Measurements from ENCODE around the gene MPP1. TPM values are rescaled to one million over a fixed set of nuclear protein-coding genes. Genes with fewer than 3 reads are reported as not detected.
A peak's percentile ranks its signal among the peaks of the same experiment; 100 is the strongest.
"Not testable (repeated sequence)": the region's sequence is repeated elsewhere in the genome, so short reads cannot be mapped to it uniquely, and the experiment has no call there.

MPP1 gene
- 10 to 100 TPM; 16.2 to 17.9 TPM for total RNA-seq

- H3K27ac Mint-ChIP-seq = peak within 1 kb of the TSS; percentile 74
- H3K9me3 Mint-ChIP-seq = peaks cover 2% of the 10 kb centered on the region
- peaks cover 36% of the 10 kb centered on the region for H3K4me1 Mint-ChIP-seq
- H3K4me3 Mint-ChIP-seq = peak within 1 kb of the TSS; percentile 84
- DNase-seq = peak; percentile 80
- H3K27me3 Mint-ChIP-seq = peaks cover 3% of the 10 kb centered on the region
- H3K36me3 Mint-ChIP-seq = no peaks in the 10 kb centered on the region
Observed at GRCh38 chrX:154804957-154805695, at the start of gene MPP1. TSS of gene MPP1 (minus strand) at chrX:154805485. CDS start at chrX:154805373, 112 bp downstream.

- H3K4me3 Mint-ChIP-seq = no peak overlapping the region
- H3K4me1 Mint-ChIP-seq = no peaks in the 10 kb centered on the region
- no peaks in the 10 kb centered on the region for H3K9me3 Mint-ChIP-seq
- no peaks in the 10 kb centered on the region for H3K27me3 Mint-ChIP-seq
- peaks cover 3% of the 10 kb centered on the region for H3K36me3 Mint-ChIP-seq
- H3K27ac Mint-ChIP-seq = no peak overlapping the region
- DNase-seq = no peak
Observed at GRCh38 chrX:154850957-154851611, 45.8 kb upstream of the MPP1 start.

- Mint-ChIP-seq H3K4me3 (no peak overlapping the region), H3K4me1 (no peaks in the 10 kb centered on the region), H3K27ac (no peak overlapping the region), H3K9me3 (no peaks in the 10 kb centered on the region), H3K36me3 (no peaks in the 10 kb centered on the region), H3K27me3 (no peaks in the 10 kb centered on the region)
- no peak for DNase-seq
Observed at GRCh38 chrX:154840856-154841255, 35.6 kb upstream of the MPP1 start.

DNA sequence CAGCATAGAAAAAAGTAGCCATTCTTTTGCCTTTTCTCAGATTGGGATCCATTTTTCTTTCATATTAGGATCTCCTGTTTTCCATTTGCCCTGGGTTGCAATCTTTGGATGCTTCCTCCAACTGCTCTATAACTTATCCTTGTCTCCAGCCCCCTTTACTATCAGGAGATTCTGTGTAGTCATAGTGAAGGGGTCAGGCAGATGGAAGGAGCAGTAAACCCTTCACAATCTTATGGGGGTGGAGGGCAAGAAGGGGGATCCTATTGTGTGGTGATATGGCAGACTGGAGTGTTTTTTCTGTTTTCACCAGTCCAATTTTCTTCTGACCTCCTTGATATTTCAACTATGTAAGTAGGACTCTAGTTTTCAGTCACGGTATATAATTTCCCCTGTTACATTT lies 30.9 kb upstream of the MPP1 start:
- DNase-seq = no peak
- Mint-ChIP-seq H3K36me3 (no peaks in the 10 kb centered on the region), H3K27ac (no peak overlapping the region), H3K9me3 (no peaks in the 10 kb centered on the region), H3K4me1 (no peaks in the 10 kb centered on the region), H3K27me3 (no peaks in the 10 kb centered on the region), H3K4me3 (no peak overlapping the region)

- Mint-ChIP-seq H3K9me3 (no peaks in the 10 kb centered on the region), H3K4me1 (peaks cover 5% of the 10 kb centered on the region), H3K27ac (no peak within 1 kb of the TSS), H3K27me3 (peaks cover 5% of the 10 kb centered on the region), H3K4me3 (no peak within 1 kb of the TSS), H3K36me3 (no peaks in the 10 kb centered on the region)
- no peak for DNase-seq
Observed at GRCh38 chrX:154834562-154834961, 29.3 kb upstream of the MPP1 start, which contains the start of gene SMIM9. TSS of gene SMIM9 (minus strand) at chrX:154834662. CDS start at chrX:154830856, 3,806 bp downstream.

- peaks cover 5% of the 10 kb centered on the region for H3K27me3 Mint-ChIP-seq
- no peak overlapping the region for H3K27ac Mint-ChIP-seq
- peaks cover 10% of the 10 kb centered on the region for H3K4me1 Mint-ChIP-seq
- no peak overlapping the region for H3K4me3 Mint-ChIP-seq
- H3K9me3 Mint-ChIP-seq = no peaks in the 10 kb centered on the region
- H3K36me3 Mint-ChIP-seq = no peaks in the 10 kb centered on the region
- DNase-seq = no peak
Observed at GRCh38 chrX:154833746-154834274, 28.5 kb upstream of the MPP1 start.

- Mint-ChIP-seq H3K4me1 (peaks cover 22% of the 10 kb centered on the region), H3K27me3 (peaks cover 5% of the 10 kb centered on the region), H3K27ac (no peak overlapping the region), H3K9me3 (no peaks in the 10 kb centered on the region), H3K36me3 (no peaks in the 10 kb centered on the region), H3K4me3 (no peak overlapping the region)
- DNase-seq = no peak
Observed at GRCh38 chrX:154829926-154830442, 24.7 kb upstream of the MPP1 start.

DNA sequence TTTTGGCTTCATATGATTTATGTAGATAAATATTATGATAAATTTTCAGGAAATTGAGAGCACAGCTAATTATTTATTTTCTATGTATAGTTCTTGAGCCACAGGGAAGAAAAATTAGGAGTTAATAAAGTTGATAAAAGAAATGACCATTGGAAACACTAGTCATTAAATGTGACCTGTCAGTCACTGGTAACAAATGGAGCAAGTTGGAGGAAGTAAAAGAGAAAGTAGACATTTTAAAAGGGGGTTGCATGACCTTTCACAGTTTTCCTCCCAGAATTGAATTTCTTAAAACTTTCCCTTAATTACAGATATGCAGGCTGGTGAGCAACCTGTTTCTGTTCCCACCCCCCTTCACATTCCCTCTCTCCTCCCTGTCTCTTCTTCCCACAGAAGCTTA lies 23.8 kb upstream of the MPP1 start:
- no peak for DNase-seq
- H3K9me3 Mint-ChIP-seq = no peaks in the 10 kb centered on the region
- no peak overlapping the region for H3K4me3 Mint-ChIP-seq
- H3K36me3 Mint-ChIP-seq = no peaks in the 10 kb centered on the region
- peaks cover 5% of the 10 kb centered on the region for H3K27me3 Mint-ChIP-seq
- peaks cover 22% of the 10 kb centered on the region for H3K4me1 Mint-ChIP-seq
- peak overlapping the region; percentile 78 for H3K27ac Mint-ChIP-seq

DNA sequence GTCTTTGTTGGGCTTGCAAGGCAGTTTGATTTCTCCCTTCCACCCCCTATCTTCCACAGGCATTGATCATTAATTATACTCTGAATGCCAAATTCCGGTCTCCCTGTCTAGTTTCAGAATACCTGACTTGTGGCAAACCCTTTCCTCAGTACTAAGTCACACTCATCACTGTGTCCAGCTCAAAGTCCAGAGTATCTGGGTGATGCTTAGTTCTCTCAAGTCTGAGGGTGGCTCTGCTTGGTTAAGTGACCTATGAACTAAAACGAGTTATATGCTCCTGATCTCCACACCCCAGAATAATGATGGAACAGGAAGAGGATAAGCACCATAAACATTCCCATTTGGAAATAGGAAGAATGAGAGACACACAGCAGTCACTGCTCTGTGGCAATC lies 22.7 kb upstream of the MPP1 start:
- H3K9me3 Mint-ChIP-seq = no peaks in the 10 kb centered on the region
- H3K27ac Mint-ChIP-seq = peak overlapping the region; percentile 22
- no peak for DNase-seq
- no peaks in the 10 kb centered on the region for H3K36me3 Mint-ChIP-seq
- H3K27me3 Mint-ChIP-seq = peaks cover 5% of the 10 kb centered on the region
- peaks cover 22% of the 10 kb centered on the region for H3K4me1 Mint-ChIP-seq
- H3K4me3 Mint-ChIP-seq = no peak overlapping the region

DNA sequence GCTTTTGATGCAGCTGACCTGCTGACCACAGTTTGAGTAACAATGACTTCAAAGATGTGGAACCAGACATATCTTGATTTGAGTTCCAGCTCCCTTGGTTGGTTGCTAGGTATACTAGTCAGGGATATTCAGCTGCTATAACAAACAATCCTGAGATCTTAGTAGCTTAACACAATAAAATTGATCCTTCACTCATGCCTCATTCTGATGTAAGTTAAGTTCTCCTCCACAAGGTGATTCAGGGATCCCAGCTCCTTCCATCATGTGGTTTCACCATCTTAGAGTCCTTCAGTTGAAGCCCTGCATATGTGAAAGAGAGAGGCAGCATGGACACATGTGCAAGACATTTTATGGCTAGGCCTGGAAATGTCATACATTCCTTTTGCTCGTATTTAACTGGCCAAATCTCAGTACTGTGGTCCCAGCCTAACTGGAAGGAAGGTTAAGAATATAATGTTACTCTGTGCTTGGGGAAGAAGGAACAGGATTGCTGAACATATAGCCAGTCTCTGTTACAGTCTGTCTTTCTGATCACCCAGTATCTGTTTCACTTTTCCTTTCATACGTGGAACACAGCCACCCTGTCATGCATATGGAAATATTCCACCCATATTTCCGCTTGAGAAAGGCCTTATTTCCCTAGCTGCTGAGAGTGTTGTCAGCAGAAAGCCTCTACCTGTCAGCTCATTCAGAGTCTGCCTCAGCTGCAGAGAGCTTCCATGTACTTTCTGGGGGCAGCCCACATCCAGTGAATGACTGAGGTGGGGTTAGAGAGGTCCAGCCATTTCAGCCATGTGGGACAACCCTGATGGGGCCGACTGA lies 22.1 kb upstream of the MPP1 start:
- DNase-seq = no peak
- Mint-ChIP-seq H3K27ac (peak overlapping the region; percentile 22), H3K9me3 (no peaks in the 10 kb centered on the region), H3K4me1 (peaks cover 22% of the 10 kb centered on the region), H3K27me3 (peaks cover 5% of the 10 kb centered on the region), H3K4me3 (no peak overlapping the region), H3K36me3 (no peaks in the 10 kb centered on the region)

GRCh38 chrX:154825586-154825985 lies 20.3 kb upstream of the MPP1 start:
- H3K27ac Mint-ChIP-seq, H3K36me3 Mint-ChIP-seq, DNase-seq, H3K4me3 Mint-ChIP-seq, H3K9me3 Mint-ChIP-seq, H3K27me3 Mint-ChIP-seq: not testable (repeated sequence)
- peaks cover 22% of the 10 kb centered on the region for H3K4me1 Mint-ChIP-seq

DNA sequence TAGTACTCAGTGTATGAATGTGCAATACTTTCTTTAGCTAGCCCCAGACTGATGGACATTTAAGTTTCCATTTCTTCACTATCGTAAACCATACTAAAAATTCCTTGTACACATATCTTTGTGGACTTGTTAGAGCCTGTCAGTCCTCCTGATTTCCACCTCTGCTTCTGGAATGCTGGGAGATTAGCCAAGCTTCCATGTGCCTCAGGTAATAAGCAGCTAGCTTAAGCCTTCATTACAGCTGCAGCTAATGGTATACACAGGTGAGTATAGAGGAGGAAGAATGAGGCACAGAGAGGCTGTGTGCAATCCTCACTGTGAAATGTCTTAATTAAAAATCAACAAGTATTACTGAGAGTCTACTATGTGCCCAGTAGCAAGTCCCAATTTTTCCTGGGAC lies 19.4 kb upstream of the MPP1 start:
- peaks cover 5% of the 10 kb centered on the region for H3K27me3 Mint-ChIP-seq
- H3K4me3 Mint-ChIP-seq = no peak overlapping the region
- no peaks in the 10 kb centered on the region for H3K36me3 Mint-ChIP-seq
- no peak for DNase-seq
- no peak overlapping the region for H3K27ac Mint-ChIP-seq
- H3K4me1 Mint-ChIP-seq = peaks cover 18% of the 10 kb centered on the region
- no peaks in the 10 kb centered on the region for H3K9me3 Mint-ChIP-seq

- H3K27me3 Mint-ChIP-seq = peaks cover 5% of the 10 kb centered on the region
- DNase-seq = no peak
- no peaks in the 10 kb centered on the region for H3K4me1 Mint-ChIP-seq
Observed at GRCh38 chrX:154822029-154822428, 16.7 kb upstream of the MPP1 start.

DNA sequence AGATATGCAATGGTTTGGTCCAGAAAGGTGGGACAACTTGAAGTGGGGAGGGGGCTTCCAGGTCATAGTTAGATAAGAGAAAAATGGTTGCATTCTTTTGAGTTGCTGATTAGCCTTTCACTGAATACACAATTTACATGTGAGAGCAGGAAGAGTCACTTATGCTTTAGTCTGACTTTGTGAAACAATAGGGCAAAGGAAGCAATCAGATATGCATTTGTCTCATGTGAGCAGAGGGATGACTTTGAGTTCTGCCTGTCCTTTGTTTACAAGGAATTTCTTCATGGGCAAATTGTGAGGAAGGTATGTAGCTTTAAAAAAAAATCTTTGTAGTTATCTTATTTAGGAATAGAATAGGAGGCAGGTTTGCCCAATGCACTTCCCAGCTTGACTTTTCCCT lies 16.2 kb upstream of the MPP1 start:
- no peaks in the 10 kb centered on the region for H3K4me1 Mint-ChIP-seq
- peaks cover 5% of the 10 kb centered on the region for H3K27me3 Mint-ChIP-seq
- no peak overlapping the region for H3K27ac Mint-ChIP-seq
- no peak for DNase-seq
- no peak overlapping the region for H3K4me3 Mint-ChIP-seq
- H3K36me3 Mint-ChIP-seq = no peaks in the 10 kb centered on the region
- no peaks in the 10 kb centered on the region for H3K9me3 Mint-ChIP-seq

More at GRCh38 chrX:154822029-154822428, 16.7 kb upstream of the MPP1 start:
- Mint-ChIP-seq H3K27ac (no peak overlapping the region), H3K36me3 (no peaks in the 10 kb centered on the region), H3K4me3 (no peak overlapping the region), H3K9me3 (no peaks in the 10 kb centered on the region)

Measured in activated naive CD8-positive, alpha-beta T cell treated with anti-CD3 and anti-CD28 coated beads for 36 hours (primary cell).